Sigmoid colon (tissue), 4 donors: ENCODE data around the gene CKAP5.

Experiments used
- POLR2A ChIP-seq, 2 donors: fragments of 450-650 bp; IDR thresholded peaks; one replicate each; pipeline ENCODE4 v1.6.1; 2016; ENCODE audit warnings: antibody characterized with exemption in 2 of 2, mild to moderate bottlenecking in 2 of 2, moderate library complexity in 2 of 2
- POLR2AphosphoS5 ChIP-seq, 4 donors: sonication (generic); formaldehyde crosslinking; IDR thresholded peaks; one replicate each; pipeline ENCODE4 v1.6.1; 2017; ENCODE audit warnings: antibody characterized with exemption in 4 of 4
- TF ChIP-seq, protein P1 (sequence below), 4 experiments: fragments of 450-650 bp in 3 of 4; fragments of 200-600 bp in 1 of 4; IDR thresholded peaks; one replicate each; pipeline ENCODE4 v1.5.1; 2016 to 2019; ENCODE audit warnings: antibody characterized with exemption in 4 of 4, mild to moderate bottlenecking in 3 of 4, moderate library complexity in 2 of 4

DNA sequence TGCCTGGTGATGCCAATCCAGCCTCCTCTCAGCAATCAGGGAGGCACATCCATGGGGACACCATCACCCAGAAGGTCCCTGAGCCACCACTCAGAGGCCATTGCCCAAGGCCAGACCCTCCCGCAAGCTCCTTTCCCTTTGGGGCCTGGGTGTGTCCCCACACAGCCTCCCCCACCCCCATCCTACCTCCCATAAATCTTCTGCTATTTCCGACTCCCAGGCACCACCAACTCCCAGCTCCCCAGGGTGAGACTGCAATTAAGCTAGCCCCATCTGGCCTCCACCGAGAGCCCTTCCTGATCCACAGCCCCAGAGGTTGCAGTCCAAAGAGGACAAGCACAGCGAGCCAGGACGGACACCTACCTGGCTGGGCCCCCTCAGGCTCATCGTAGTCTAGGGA lies 152.0 kb downstream of the CKAP5 start:
- TF ChIP-seq, protein P1, sequence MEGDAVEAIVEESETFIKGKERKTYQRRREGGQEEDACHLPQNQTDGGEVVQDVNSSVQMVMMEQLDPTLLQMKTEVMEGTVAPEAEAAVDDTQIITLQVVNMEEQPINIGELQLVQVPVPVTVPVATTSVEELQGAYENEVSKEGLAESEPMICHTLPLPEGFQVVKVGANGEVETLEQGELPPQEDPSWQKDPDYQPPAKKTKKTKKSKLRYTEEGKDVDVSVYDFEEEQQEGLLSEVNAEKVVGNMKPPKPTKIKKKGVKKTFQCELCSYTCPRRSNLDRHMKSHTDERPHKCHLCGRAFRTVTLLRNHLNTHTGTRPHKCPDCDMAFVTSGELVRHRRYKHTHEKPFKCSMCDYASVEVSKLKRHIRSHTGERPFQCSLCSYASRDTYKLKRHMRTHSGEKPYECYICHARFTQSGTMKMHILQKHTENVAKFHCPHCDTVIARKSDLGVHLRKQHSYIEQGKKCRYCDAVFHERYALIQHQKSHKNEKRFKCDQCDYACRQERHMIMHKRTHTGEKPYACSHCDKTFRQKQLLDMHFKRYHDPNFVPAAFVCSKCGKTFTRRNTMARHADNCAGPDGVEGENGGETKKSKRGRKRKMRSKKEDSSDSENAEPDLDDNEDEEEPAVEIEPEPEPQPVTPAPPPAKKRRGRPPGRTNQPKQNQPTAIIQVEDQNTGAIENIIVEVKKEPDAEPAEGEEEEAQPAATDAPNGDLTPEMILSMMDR (IDR thresholded peaks at IDR 0.05) = no peak
- TF ChIP-seq POLR2A (IDR thresholded peaks at IDR 0.05) (no peak), POLR2AphosphoS5 (IDR thresholded peaks at IDR 0.05) (no peak)
